ENCODE data around the gene LENEP.
A peak's percentile ranks its signal among the peaks of the same experiment; 100 is the strongest.
"Not testable (repeated sequence)": the region's sequence is repeated elsewhere in the genome, so short reads cannot be mapped to it uniquely, and the experiment has no call there.

LENEP gene

DNA sequence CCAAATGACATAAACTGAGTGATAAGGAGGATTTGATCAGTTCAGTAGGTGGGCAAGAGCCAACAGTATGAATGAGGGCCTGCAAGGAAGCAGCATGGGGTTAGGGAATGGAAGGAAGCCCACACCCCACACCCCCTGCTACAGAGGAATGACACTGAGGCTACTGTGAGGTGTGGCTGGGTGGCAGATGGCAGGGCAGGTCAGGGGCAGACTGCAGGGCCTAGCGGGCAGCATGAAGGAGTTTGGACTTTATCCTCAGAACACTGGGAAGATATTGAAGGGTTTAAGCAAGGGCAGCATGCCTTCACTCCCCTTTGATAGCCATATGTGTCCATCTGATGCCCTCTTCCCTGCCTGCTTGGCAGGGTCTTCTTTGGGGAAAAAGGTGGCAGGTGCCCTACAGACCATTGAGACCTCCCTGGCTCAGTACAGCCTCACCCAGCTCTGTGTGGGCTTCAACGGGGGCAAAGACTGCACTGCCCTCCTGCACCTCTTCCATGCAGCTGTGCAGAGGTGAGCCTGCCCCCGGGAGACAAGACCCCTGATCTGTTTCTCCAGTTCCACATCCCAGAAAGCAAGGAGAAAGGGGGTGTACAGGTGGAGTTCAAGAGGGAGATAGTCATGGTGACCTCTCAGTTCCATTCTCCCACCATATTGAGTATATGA is 4.1 kb upstream of the LENEP start:
- no peak for TF ChIP-seq CTCF (IDR thresholded peaks at IDR 0.05; ENCODE audit: borderline replicate concordance, insufficient read depth, low read depth, low read length)
- no peak overlapping the region for H3K4me3 ChIP-seq (ENCODE audit: low read depth, low read length)

DNA sequence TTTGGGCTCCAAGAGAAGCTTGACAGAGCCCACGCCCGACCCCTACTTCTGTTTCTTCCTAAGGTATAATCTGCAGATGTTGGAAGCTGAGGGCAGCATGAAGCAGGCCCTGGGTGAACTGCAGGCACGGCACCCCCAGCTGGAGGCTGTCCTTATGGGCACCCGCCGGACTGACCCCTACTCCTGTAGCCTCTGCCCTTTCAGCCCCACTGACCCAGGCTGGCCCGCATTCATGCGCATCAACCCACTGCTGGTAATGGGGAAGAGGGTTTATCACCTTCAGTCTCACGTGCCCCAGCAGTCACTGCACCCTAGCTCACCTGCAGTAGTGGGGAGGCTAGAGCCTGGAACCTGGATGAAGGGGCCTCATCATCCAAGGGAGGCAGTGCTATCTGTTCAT is 3.1 kb upstream of the LENEP start:
- no peak for TF ChIP-seq CTCF (IDR thresholded peaks at IDR 0.05; ENCODE audit: borderline replicate concordance, insufficient read depth, low read depth, low read length)
- no peak overlapping the region for H3K4me3 ChIP-seq (ENCODE audit: low read depth, low read length)

DNA sequence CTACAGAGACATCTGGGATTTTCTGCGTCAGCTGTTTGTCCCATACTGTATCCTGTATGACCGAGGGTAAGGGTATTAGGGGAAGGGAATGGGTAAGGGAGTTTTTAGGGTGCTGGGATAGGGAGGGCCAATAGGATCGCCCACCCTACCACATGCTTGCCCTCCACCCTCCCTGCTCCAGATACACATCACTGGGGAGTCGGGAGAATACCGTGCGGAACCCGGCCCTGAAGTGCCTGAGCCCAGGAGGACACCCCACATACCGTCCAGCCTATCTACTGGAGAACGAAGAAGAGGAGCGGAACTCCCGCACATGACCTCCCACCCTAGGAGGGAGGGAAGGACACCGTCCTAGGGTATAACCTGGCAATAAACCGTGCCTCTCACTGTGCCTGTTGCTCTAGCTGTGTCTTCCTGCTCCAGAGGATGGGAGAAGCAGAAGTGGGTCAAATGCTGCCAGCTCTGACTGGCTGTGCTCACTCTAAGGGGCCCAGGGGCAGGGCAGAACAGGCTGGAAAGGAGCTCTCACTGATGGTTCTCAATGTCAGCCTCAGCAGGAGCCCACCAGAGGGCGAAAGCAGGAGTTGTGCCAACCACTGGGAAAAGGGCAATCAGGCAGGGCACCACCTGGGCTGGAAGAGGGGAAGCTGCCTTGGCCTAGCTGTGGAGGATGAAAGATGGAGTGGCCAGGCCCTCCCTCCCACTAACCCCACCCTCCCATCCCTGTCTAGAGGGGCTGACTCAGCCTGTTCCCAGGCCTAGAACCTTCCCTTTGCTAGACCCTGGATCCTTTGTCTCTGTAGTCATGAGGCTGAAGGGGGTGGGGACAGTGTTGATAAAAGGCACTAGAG is 440 bp upstream of the LENEP start:
- 0 out of 2 replicates have a peak, but pooled peaks have one; percentile 3 for TF ChIP-seq CTCF (IDR thresholded peaks at IDR 0.05; ENCODE audit: borderline replicate concordance, insufficient read depth, low read depth, low read length)

DNA sequence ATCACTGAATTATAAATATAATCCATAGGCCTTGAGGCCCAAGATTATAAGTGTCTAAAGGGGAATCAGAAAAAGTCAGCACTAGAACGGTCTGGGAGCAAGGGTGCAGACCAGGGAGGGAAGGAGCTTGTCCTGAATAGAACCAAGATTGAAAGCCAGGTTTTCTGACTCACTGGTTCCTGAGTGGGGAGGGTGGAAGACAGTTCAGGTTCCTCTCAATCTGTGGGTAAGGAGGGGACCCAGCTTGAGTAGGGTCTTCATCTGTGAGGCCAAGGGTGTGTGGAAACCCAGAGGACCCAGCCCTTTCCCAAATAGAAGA is 842 bp downstream of the LENEP start:
- no peak overlapping the region for H3K4me3 ChIP-seq (ENCODE audit: low read depth, low read length)
- no peak for TF ChIP-seq CTCF (IDR thresholded peaks at IDR 0.05; ENCODE audit: borderline replicate concordance, insufficient read depth, low read depth, low read length)

More for the DNA sequence above, 440 bp upstream of the LENEP start:
- H3K4me3 ChIP-seq (ENCODE audit: low read depth, low read length), result no peak overlapping the region

- no peak overlapping the region for H3K4me3 ChIP-seq (ENCODE audit: low read depth, low read length)
- no peak for TF ChIP-seq CTCF (IDR thresholded peaks at IDR 0.05; ENCODE audit: borderline replicate concordance, insufficient read depth, low read depth, low read length)
Observed at GRCh38 chr1:154994591-154994990, 1.2 kb downstream of the LENEP start.

DNA sequence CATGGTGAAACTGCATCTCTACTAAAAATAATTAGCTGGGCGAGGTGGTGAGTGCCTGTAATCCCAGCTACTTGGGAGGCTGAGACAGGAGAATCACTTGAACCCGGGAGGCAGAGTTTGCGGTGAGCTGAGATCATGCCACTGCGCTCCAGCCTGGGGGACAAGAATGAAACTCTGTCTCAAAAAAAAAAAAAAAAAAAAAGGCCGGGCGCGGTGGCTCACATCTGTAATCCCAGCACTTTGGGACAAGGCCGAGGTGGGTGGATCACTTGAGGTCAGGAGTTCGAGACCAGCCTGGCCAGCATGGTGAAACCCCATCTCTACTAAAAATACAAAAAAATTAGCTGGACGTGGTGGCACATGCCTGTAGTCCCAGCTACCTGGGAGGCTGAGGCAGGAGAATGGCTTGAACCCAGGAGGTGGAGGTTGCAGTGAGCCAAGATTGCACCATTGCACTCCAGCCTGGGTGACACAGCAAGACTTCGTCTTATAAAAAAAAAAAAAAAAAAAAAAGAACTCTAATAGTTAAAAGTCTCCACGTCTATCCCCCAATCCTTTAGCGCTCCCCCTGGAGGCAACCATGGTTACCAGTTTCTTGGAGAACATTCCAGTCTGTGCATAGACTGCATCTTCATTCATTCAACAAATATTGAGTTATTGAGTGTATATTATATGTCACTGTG is 2.1 kb downstream of the LENEP start:
- H3K4me3 ChIP-seq (ENCODE audit: low read depth, low read length), result not testable (repeated sequence)
- TF ChIP-seq CTCF (IDR thresholded peaks at IDR 0.05; ENCODE audit: borderline replicate concordance, insufficient read depth, low read depth, low read length), result peak; percentile 18; the same call in 1 of the 2 replicates

Data from GM12875 (cell line).